ENCODE results near the gene NKX6-1. TPM values are rescaled to one million over a fixed set of nuclear protein-coding genes. Genes with fewer than 3 reads are reported as not detected.

NKX6-1 gene
- total RNA-seq, 2 donors from 2014 or later = 1.2 TPM; not detected in 1

GRCh38 chr4:84512277-84512676, 13.2 kb upstream of the NKX6-1 start:
- no peak overlapping the region for H3K4me3 ChIP-seq
- H3K27ac ChIP-seq = no peak overlapping the region
- no peak for DNase-seq (ENCODE audit: low spot score)
- H3K27me3 ChIP-seq (replicated peaks; ENCODE audit: insufficient read depth) = no peaks in the 10 kb centered on the region
- no peak for ATAC-seq (ENCODE audit: insufficient number of reproducible peaks, low FRiP score, low read depth)
- TF ChIP-seq CTCF (IDR thresholded peaks at IDR 0.05) = no peak
- H3K36me3 ChIP-seq = no peaks in the 10 kb centered on the region
- H3K9me3 ChIP-seq = no peaks in the 10 kb centered on the region
- no peaks in the 10 kb centered on the region for H3K4me1 ChIP-seq (ENCODE audit: control insufficient read depth in 1 of 2, low read depth in 2 of 2)

GRCh38 chr4:84511703-84512102, 12.6 kb upstream of the NKX6-1 start:
- no peak overlapping the region for H3K4me3 ChIP-seq
- no peak overlapping the region for H3K27ac ChIP-seq
- TF ChIP-seq CTCF (IDR thresholded peaks at IDR 0.05) = no peak
- ATAC-seq (ENCODE audit: insufficient number of reproducible peaks, low FRiP score, low read depth) = no peak
- no peaks in the 10 kb centered on the region for H3K9me3 ChIP-seq
- H3K27me3 ChIP-seq (replicated peaks; ENCODE audit: insufficient read depth) = no peaks in the 10 kb centered on the region
- no peaks in the 10 kb centered on the region for H3K4me1 ChIP-seq (ENCODE audit: control insufficient read depth in 1 of 2, low read depth in 2 of 2)
- DNase-seq (ENCODE audit: low spot score) = no peak
- no peaks in the 10 kb centered on the region for H3K36me3 ChIP-seq

- DNase-seq (ENCODE audit: low spot score) (no peak), ATAC-seq (ENCODE audit: insufficient number of reproducible peaks, low FRiP score, low read depth) (no peak)
- Histone ChIP-seq H3K27ac (no peak overlapping the region), H3K4me1 (ENCODE audit: control insufficient read depth in 1 of 2, low read depth in 2 of 2) (no peaks in the 10 kb centered on the region), H3K36me3 (no peaks in the 10 kb centered on the region), H3K4me3 (no peak overlapping the region), H3K9me3 (no peaks in the 10 kb centered on the region), H3K27me3 (replicated peaks; ENCODE audit: insufficient read depth) (peaks cover 10% of the 10 kb centered on the region)
- TF ChIP-seq CTCF (IDR thresholded peaks at IDR 0.05) = no peak
These were observed 8.8 kb upstream of the NKX6-1 start for GRCh38 chr4:84507941-84508340.

DNA sequence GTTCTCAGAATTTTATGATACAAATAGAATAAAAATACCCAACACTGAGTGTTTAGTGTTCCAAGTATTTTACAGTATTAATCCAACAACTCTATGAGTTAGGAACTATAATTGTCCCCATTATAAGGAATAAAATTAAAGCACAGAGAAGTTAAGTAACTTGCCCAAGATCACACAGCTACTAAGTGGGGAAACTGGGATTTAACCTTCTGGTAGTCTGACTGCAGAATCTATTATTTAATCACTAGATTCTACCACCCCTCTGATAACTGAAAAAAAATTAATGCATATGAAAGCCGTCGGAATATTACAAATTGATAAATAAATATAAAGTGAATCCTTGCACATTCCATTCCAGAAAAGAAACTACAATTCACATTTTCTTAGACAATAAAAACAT, 5.7 kb upstream of the NKX6-1 start:
- Histone ChIP-seq H3K4me3 (no peak overlapping the region), H3K36me3 (no peaks in the 10 kb centered on the region), H3K4me1 (ENCODE audit: control insufficient read depth in 1 of 2, low read depth in 2 of 2) (peaks cover 0 to 4% of the 10 kb centered on the region in 2 donors), H3K27ac (no peak overlapping the region), H3K27me3 (replicated peaks; ENCODE audit: insufficient read depth) (peaks cover 41% of the 10 kb centered on the region), H3K9me3 (no peaks in the 10 kb centered on the region)
- no peak for TF ChIP-seq CTCF (IDR thresholded peaks at IDR 0.05)
- ATAC-seq (ENCODE audit: insufficient number of reproducible peaks, low FRiP score, low read depth) = no peak
- no peak for DNase-seq (ENCODE audit: low spot score)

- Histone ChIP-seq H3K27ac (no peak overlapping the region), H3K4me1 (ENCODE audit: control insufficient read depth in 1 of 2, low read depth in 2 of 2) (peaks cover 0 to 15% of the 10 kb centered on the region in 2 donors), H3K4me3 (no peak overlapping the region), H3K27me3 (replicated peaks; ENCODE audit: insufficient read depth) (peaks cover 49% of the 10 kb centered on the region), H3K9me3 (no peaks in the 10 kb centered on the region), H3K36me3 (no peaks in the 10 kb centered on the region)
- no peak for DNase-seq (ENCODE audit: low spot score)
- ATAC-seq (ENCODE audit: insufficient number of reproducible peaks, low FRiP score, low read depth) = no peak
- peak; percentile 31 for TF ChIP-seq CTCF (IDR thresholded peaks at IDR 0.05)
These were observed 4.7 kb upstream of the NKX6-1 start for GRCh38 chr4:84503495-84504437.
